Panc1 (cell line): ENCODE measurements around the gene CYP21A2. TPM values are rescaled to one million over a fixed set of nuclear protein-coding genes. Genes with fewer than 3 reads are reported as not detected.

Source experiments
- ATAC-seq: fragments of 200-7000 bp; cut with Tn5 transposase; 2 replicates; pipeline ENCODE4 v1.9.1; 2020; ENCODE audit warnings: mild to moderate bottlenecking, moderate library complexity
- BruUV-seq: library from RNA; stranded (reverse); fragments of 400-500 nt; replicated peaks from 2 replicates; lab custom pipeline; 2021; lab: Mats Ljungman, UMichigan
- CTCF ChIA-PET: fragments of 300-600 bp; sonication (Branson Sonifier 250); formaldehyde crosslinking; loops from one replicate; lab custom pipeline; 2022; ENCODE audit warnings: antibody characterized with exemption; lab: Charles Lee
- POLR2A ChIA-PET: fragments of 300-600 bp; sonication (Branson Sonifier 250); formaldehyde crosslinking; loops from one replicate; lab custom pipeline; 2022; ENCODE audit warnings: antibody characterized with exemption; lab: Charles Lee
- DNase-seq: peaks from one replicate; pipeline ENCODE4 v3.0.0-alpha.2; 2010; ENCODE audit warnings: low read depth, low spot score
- H3K27ac ChIP-seq: 2 replicates; pipeline ENCODE4 v1.5.1; 2011; ENCODE audit warnings: mild to moderate bottlenecking, low read length, inconsistent platforms
- H3K27me3 ChIP-seq: fragments of 200-500 bp; sonication (Bioruptor generic); 2 replicates; pipeline ENCODE4 v1.6.0; 2014; ENCODE audit warnings: low read length, inconsistent platforms; ENCODE audit not compliant: control insufficient read depth, insufficient read depth
- H3K36me3 ChIP-seq: fragments of 200-500 bp; sonication (Bioruptor generic); 2 replicates; pipeline ENCODE4 v1.5.1; 2014; ENCODE audit warnings: inconsistent platforms, mild to moderate bottlenecking, low read length, moderate library complexity; ENCODE audit not compliant: control insufficient read depth, insufficient read depth
- H3K4me1 ChIP-seq: 2 replicates; pipeline ENCODE4 v1.5.1; 2011; ENCODE audit warnings: inconsistent platforms, mild to moderate bottlenecking, low read length, moderate library complexity; ENCODE audit not compliant: control insufficient read depth, insufficient read depth
- H3K4me3 ChIP-seq, 2 experiments: 2 replicates each; pipeline ENCODE4 v1.5.1; 2011 to 2012; ENCODE audit warnings: low read depth in 2 of 2, low read length in 2 of 2, mild to moderate bottlenecking in 2 of 2, inconsistent platforms in 1 of 2, moderate library complexity in 1 of 2
- H3K9me3 ChIP-seq: fragments of 200-500 bp; sonication (Bioruptor generic); 2 replicates; pipeline ENCODE4 v1.5.1; 2014; ENCODE audit warnings: low read depth, mild to moderate bottlenecking, inconsistent platforms, low read length, moderate library complexity; ENCODE audit not compliant: control insufficient read depth, insufficient read depth
- POLR2AphosphoS5 ChIP-seq: IDR thresholded peaks from 2 replicates; pipeline ENCODE4 v1.6.1; 2012; ENCODE audit warnings: mild to moderate bottlenecking, low read depth, low read length, moderate library complexity
- SIN3A ChIP-seq: IDR thresholded peaks from 2 replicates; pipeline ENCODE4 v1.6.1; 2012; ENCODE audit warnings: low read depth, mild to moderate bottlenecking, low read length, moderate library complexity, borderline replicate concordance; ENCODE audit not compliant: insufficient read depth
- TCF7L2 ChIP-seq: IDR thresholded peaks from 2 replicates; pipeline ENCODE4 v1.6.1; 2011; ENCODE audit warnings: mild to moderate bottlenecking, low read depth, low read length, inconsistent platforms
- in situ Hi-C: cut with HindIII; loops from 2 replicates; pipeline ENCODE4 v1.10.0; 2016; ENCODE audit warnings: low sequenced_read_pairs, low pct_unique_long_range_greater_than_20kb
- intact Hi-C: fragments of 100-400 bp; cut with micrococcal nuclease; formaldehyde crosslinking; loops from one replicate; pipeline ENCODE4 v1.10.0; 2022; ENCODE audit not compliant: unreplicated experiment
- total RNA-seq: library from RNA; stranded (reverse); gene quantifications from one replicate; pipeline ENCODE4 v1.2.1, GENCODE V29; 2021; ENCODE audit not compliant: unreplicated experiment
- TF ChIP-seq, protein P1 (sequence below), 2 experiments: IDR thresholded peaks; 2 replicates each; pipeline ENCODE4 v1.6.1; 2011 to 2012; ENCODE audit warnings: low read depth in 2 of 2, control low read depth in 1 of 2, low read length in 1 of 2, mild to moderate bottlenecking in 1 of 2, moderate library complexity in 1 of 2; ENCODE audit not compliant: insufficient read depth in 1 of 2
- TF ChIP-seq, protein P2 (sequence below): fragments of 450-650 bp; IDR thresholded peaks from 2 replicates; pipeline ENCODE4 v1.5.1; 2017; ENCODE audit warnings: mild to moderate bottlenecking

Gene CYP21A2
- total RNA-seq, 1 experiment from 2014 or later: 1.1 TPM

DNA sequence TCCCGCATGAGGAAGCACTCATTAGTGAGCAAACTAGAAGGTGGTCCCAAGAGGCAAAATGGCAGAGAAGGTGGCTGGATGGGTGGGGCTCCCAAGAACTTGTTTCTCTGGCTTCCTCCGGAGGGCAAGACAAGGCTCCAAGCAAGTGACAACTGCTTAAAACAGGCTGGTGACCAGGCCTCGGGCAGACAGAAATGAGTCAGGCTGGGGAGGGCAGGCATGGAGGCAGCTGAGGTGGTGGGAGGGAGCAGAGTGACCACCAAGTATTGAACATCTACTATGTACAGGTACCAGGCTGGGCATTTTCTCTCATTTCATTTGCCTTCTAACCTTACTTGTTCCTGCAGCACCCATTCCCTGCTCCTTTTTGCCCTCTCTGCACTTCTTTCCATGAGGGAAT is 37.6 kb downstream of the CYP21A2 start:
- no peak overlapping the region for H3K27ac ChIP-seq
- intact Hi-C loops (no loop called here), in situ Hi-C loops (no loop called here)
- no peak overlapping the region for H3K4me3 ChIP-seq
- no peaks in the 10 kb centered on the region for H3K4me1 ChIP-seq
- ATAC-seq (no peak), DNase-seq (no peak)
- ChIA-PET POLR2A (no interaction called here), CTCF (no interaction called here)
- H3K36me3 ChIP-seq: no peaks in the 10 kb centered on the region
- H3K9me3 ChIP-seq: no peaks in the 10 kb centered on the region
- no peaks in the 10 kb centered on the region for H3K27me3 ChIP-seq
- TF ChIP-seq SIN3A (no peak), POLR2AphosphoS5 (no peak), TCF7L2 (no peak)
- TF ChIP-seq, protein P1, sequence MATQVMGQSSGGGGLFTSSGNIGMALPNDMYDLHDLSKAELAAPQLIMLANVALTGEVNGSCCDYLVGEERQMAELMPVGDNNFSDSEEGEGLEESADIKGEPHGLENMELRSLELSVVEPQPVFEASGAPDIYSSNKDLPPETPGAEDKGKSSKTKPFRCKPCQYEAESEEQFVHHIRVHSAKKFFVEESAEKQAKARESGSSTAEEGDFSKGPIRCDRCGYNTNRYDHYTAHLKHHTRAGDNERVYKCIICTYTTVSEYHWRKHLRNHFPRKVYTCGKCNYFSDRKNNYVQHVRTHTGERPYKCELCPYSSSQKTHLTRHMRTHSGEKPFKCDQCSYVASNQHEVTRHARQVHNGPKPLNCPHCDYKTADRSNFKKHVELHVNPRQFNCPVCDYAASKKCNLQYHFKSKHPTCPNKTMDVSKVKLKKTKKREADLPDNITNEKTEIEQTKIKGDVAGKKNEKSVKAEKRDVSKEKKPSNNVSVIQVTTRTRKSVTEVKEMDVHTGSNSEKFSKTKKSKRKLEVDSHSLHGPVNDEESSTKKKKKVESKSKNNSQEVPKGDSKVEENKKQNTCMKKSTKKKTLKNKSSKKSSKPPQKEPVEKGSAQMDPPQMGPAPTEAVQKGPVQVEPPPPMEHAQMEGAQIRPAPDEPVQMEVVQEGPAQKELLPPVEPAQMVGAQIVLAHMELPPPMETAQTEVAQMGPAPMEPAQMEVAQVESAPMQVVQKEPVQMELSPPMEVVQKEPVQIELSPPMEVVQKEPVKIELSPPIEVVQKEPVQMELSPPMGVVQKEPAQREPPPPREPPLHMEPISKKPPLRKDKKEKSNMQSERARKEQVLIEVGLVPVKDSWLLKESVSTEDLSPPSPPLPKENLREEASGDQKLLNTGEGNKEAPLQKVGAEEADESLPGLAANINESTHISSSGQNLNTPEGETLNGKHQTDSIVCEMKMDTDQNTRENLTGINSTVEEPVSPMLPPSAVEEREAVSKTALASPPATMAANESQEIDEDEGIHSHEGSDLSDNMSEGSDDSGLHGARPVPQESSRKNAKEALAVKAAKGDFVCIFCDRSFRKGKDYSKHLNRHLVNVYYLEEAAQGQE (IDR thresholded peaks at IDR 0.05; ENCODE audit: insufficient read depth in 1 of 2, low read depth in 2 of 2, low read length in 1 of 2): no peak
- TF ChIP-seq, protein P2, sequence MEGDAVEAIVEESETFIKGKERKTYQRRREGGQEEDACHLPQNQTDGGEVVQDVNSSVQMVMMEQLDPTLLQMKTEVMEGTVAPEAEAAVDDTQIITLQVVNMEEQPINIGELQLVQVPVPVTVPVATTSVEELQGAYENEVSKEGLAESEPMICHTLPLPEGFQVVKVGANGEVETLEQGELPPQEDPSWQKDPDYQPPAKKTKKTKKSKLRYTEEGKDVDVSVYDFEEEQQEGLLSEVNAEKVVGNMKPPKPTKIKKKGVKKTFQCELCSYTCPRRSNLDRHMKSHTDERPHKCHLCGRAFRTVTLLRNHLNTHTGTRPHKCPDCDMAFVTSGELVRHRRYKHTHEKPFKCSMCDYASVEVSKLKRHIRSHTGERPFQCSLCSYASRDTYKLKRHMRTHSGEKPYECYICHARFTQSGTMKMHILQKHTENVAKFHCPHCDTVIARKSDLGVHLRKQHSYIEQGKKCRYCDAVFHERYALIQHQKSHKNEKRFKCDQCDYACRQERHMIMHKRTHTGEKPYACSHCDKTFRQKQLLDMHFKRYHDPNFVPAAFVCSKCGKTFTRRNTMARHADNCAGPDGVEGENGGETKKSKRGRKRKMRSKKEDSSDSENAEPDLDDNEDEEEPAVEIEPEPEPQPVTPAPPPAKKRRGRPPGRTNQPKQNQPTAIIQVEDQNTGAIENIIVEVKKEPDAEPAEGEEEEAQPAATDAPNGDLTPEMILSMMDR: no peak
- no TSS peak for BruUV-seq

DNA sequence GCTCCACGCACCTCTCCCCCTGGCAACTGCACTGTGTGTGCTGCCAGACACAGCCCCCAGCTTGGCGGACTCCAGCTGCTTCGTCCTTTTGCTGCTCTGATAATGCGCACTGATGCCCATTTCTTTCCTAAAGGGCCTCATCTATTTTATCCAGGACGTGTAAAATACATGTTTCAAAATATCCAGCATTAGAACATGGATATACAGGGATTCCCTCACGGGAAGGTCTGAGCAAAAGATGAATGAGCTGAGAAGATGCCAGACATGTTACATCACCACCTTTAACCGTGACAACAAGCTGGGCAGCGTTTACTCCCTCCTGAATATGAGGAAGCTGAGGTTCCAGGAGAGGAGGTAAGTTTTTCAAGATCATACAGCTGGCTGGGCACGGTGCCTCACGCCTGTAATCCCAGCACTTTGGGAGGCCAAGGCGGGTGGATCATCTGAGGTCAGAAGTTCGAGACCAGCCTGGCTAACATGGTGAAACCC is 38.1 kb downstream of the CYP21A2 start:
- H3K36me3 ChIP-seq: no peaks in the 10 kb centered on the region
- ATAC-seq (no peak), DNase-seq (no peak)
- ChIA-PET POLR2A (no interaction called here), CTCF (no interaction called here)
- no peaks in the 10 kb centered on the region for H3K4me1 ChIP-seq
- H3K9me3 ChIP-seq: no peaks in the 10 kb centered on the region
- no TSS peak for BruUV-seq
- no peak overlapping the region for H3K27ac ChIP-seq
- intact Hi-C loops (no loop called here), in situ Hi-C loops (no loop called here)
- H3K4me3 ChIP-seq: no peak overlapping the region
- no peaks in the 10 kb centered on the region for H3K27me3 ChIP-seq
- TF ChIP-seq POLR2AphosphoS5 (no peak), TCF7L2 (no peak), SIN3A (no peak)
- TF ChIP-seq, protein P1 (IDR thresholded peaks at IDR 0.05; ENCODE audit: insufficient read depth in 1 of 2, low read depth in 2 of 2, low read length in 1 of 2): no peak
- TF ChIP-seq, protein P2: no peak
